Hippocampal formation (tissue), 2 donors: ENCODE data around the gene MSMB.
"Not testable (repeated sequence)": the region's sequence is repeated elsewhere in the genome, so short reads cannot be mapped to it uniquely, and the experiment has no call there.

ENCODE experiments used
- DNase-seq, 2 donors: peaks; one replicate each; lab custom pipeline; 2025; lab: John Stamatoyannopoulos, UW

MSMB gene, protein sequence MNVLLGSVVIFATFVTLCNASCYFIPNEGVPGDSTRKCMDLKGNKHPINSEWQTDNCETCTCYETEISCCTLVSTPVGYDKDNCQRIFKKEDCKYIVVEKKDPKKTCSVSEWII

GRCh38 chr10:46046261-46046660, at the start of gene MSMB:
Gene MSMB, minus strand, starts transcription at chr10:46046269. Its CDS starts 32 bp downstream, at chr10:46046237.
- DNase-seq, result no peak

GRCh38 chr10:46094931-46095750, 49.1 kb upstream of the MSMB start:
- DNase-seq, result no peak

- no peak for DNase-seq
Measured at GRCh38 chr10:46094197-46094500, 48.1 kb upstream of the MSMB start.

GRCh38 chr10:46093316-46094196, 47.5 kb upstream of the MSMB start:
- DNase-seq, result not testable (repeated sequence)

GRCh38 chr10:46092524-46093081, 46.5 kb upstream of the MSMB start:
- DNase-seq, result no peak

DNA sequence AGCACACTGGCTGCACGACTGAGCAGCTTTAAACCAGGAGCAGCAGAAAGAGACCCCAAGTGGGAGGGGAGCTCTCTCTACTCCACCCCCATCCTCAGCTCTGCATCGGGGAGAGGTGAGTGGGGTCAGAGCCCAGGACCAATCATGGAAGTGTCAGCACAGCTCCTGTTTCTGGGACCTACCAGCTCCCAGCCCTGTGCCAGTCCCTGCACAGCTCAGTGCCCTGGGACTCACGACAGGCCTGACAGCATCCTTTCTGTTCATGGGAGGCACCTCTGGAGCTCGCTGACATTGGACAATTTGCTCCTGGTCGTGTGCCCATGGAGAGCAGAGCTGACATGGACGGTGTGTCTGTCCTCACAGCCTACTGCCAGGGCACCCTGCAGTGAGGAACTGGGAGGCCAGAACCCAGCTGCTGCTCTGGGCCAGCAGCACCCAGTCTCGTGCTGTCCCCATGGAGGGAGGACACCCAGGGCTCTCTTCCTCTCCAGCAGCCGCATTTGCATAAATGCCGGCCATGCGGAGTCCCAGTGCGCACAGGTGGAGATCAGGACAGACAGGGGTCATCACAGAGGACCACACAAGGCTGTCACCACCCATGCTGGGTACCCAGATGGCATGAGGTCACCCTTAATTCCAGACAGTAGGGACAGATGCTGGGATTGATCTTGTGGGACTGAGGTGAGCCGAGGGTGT, 45.9 kb upstream of the MSMB start:
- DNase-seq, result no peak

GRCh38 chr10:46091080-46091827, 45.2 kb upstream of the MSMB start:
- DNase-seq, result no peak

- DNase-seq, result no peak
Measured at GRCh38 chr10:46090258-46090812, 44.3 kb upstream of the MSMB start.

DNA sequence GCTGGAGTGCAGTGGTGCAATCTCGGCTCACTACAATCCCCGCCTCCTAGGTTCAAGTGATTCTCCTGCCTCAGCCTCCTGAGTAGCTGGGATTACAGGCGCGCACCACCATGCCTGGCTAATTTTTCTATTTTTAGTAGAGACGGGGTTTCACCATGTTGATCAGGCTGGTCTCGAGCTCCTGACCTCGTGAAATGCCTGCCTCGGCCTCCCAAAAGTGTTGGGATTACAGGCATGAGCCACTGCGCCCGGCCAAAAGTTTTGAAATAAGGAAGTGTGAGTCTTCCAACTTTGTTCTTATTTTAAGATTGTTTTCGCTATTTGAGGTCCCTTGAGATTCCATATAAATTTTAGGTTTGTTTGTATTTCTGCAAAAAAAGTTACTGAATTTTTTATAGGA, 41.3 kb upstream of the MSMB start:
- not testable (repeated sequence) for DNase-seq

GRCh38 chr10:46084321-46085165, 38.5 kb upstream of the MSMB start:
- no peak for DNase-seq

DNA sequence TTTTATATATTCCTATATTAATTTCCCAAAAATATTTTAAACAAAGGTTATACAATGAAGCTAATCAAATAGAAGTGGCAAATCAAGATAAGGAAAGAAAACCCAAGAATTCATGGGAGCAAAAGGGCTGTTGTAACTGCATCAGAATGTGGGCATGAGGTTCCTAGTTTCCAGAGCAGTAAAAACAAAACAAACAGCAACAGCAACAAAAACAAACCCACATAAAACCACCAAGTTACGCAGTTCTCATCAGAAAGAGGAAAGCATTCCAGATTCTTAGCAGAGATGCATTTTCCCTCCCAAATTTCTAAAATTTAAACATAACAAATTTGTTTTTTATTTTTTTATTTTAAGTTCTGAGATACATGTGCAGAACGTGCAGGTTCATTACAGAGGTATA, 34.8 kb upstream of the MSMB start:
- DNase-seq, result no peak

GRCh38 chr10:46079831-46080585, 33.9 kb upstream of the MSMB start:
- no peak for DNase-seq

- DNase-seq, result no peak
Measured at GRCh38 chr10:46077731-46078413, 31.8 kb upstream of the MSMB start.

GRCh38 chr10:46077141-46077554, 31.1 kb upstream of the MSMB start:
- no peak for DNase-seq

GRCh38 chr10:46075869-46076268, 29.8 kb upstream of the MSMB start:
- no peak for DNase-seq

DNA sequence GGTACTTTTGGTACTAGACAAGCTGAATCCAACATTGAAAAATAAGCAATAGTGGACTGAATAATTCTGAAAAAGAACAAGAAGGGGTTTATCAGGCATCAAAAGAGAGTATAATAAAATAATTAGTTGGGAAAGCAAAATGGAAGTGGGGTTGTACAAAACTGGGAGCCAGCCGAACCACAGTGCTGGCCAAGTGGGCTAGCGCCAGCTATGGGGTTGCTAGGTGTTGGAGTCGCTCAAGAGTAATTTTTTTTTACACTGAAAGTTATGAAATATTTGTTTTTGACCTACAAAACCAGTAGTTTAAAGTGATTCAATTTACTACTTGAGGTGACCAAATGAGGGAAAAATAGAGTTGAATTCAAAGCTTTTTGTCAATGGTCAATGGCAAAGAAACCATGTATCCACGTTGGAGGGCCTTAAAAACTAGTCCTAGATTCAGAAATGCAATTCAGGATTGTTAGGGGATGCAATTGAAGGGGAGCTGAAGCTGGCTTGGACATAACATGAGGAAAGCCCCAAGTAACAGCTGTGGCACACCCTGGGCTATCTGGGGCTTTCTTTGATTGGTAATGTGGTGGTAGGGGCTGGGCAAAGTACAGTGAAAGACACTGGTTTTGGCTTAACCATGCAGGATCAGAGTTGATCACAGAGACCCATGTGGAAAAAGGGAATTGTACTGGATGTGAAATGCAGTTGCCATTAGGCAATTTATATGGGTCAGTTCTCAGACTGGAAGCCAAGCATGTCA, 28.3 kb upstream of the MSMB start:
- no peak for DNase-seq

- no peak for DNase-seq
Measured at GRCh38 chr10:46073564-46073963, 27.5 kb upstream of the MSMB start.

- DNase-seq, result no peak
Measured at GRCh38 chr10:46070749-46071148, 24.7 kb upstream of the MSMB start.
